HCT116 (cell line): Measurements from ENCODE around the gene HTN3. TPM values are rescaled to one million over a fixed set of nuclear protein-coding genes. Genes with fewer than 3 reads are reported as not detected.

Experiments
- ATAC-seq: fragments of 200-7000 bp; cut with Tn5 transposase; 2 replicates; pipeline ENCODE4 v1.9.1; 2020; ENCODE audit warnings: mild to moderate bottlenecking, moderate library complexity
- BruUV-seq: library from RNA; stranded (reverse); fragments of 400-500 nt; replicated peaks from 2 replicates; lab custom pipeline; 2021; lab: Mats Ljungman, UMichigan
- CTCF ChIA-PET: fragments of 300-600 bp; sonication (Branson Sonifier 250); formaldehyde crosslinking; loops from one replicate; lab custom pipeline; 2021; ENCODE audit warnings: antibody characterized with exemption; lab: Charles Lee
- POLR2A ChIA-PET: fragments of 300-600, 350-600 bp; sonication (Branson Sonifier 250); formaldehyde crosslinking; loops from one replicate; lab custom pipeline; 2021; ENCODE audit warnings: antibody characterized with exemption; lab: Charles Lee
- RAD21 ChIA-PET, 2 experiments: fragments of 300-600 bp; sonication (Branson Sonifier 250); formaldehyde crosslinking; loops; one replicate each; lab custom pipeline; 2023; ENCODE audit warnings: low total read pairs in 2 of 2; ENCODE audit not compliant: uncharacterized antibody in 2 of 2, unreplicated experiment in 2 of 2, low non-redundant PET in 1 of 2; lab: Charles Lee
- DNase-seq: peaks from one replicate; pipeline ENCODE4 v3.0.0-alpha.2; 2010; ENCODE audit warnings: low read depth, low spot score
- H2AFZ ChIP-seq: fragments of 200-600 bp; shearing (Covaris generic), sonication (generic); 2 replicates; pipeline ENCODE4 v1.6.1; 2017; ENCODE audit warnings: low read depth, mixed run types, mixed read lengths, antibody characterized with exemption, low read length; ENCODE audit not compliant: poor library complexity, severe bottlenecking
- H3K27ac ChIP-seq: 2 replicates; pipeline ENCODE4 v1.5.1; 2012; ENCODE audit warnings: low read depth, low read length
- H3K27me3 ChIP-seq: fragments of 200-600 bp; sonication (generic); 2 replicates; pipeline ENCODE4 v1.6.1; 2016; ENCODE audit warnings: mixed run types, low read length, mixed read lengths; ENCODE audit not compliant: insufficient read depth
- H3K36me3 ChIP-seq, 2 experiments: fragments of 200-500 bp in 1 of 2; fragments of 200-600 bp in 1 of 2; sonication (Bioruptor generic) in 1 of 2; sonication (generic) in 1 of 2; 2 replicates each; pipeline versions ENCODE4 v1.5.1 to v1.6.1; 2014 to 2016; ENCODE audit warnings: low read length in 2 of 2, inconsistent platforms in 1 of 2, mixed read lengths in 1 of 2, mixed run types in 1 of 2; ENCODE audit not compliant: insufficient read depth in 2 of 2, control insufficient read depth in 1 of 2
- H3K4me1 ChIP-seq, 2 experiments: fragments of 200-600 bp in 1 of 2; sonication (generic) in 1 of 2; 2 replicates each; pipeline versions ENCODE4 v1.5.1 to v1.6.1; 2012 to 2017; ENCODE audit warnings: low read length in 2 of 2, inconsistent platforms in 1 of 2, mild to moderate bottlenecking in 1 of 2, mixed read lengths in 1 of 2, mixed run types in 1 of 2, moderate library complexity in 1 of 2; ENCODE audit not compliant: insufficient read depth in 2 of 2, control insufficient read depth in 1 of 2
- H3K4me2 ChIP-seq: fragments of 200-600 bp; sonication (generic); 2 replicates; pipeline ENCODE4 v1.6.1; 2017; ENCODE audit warnings: mixed run types, low read length, mixed read lengths
- H3K4me3 ChIP-seq, 2 experiments: fragments of 200-600 bp in 1 of 2; sonication (generic) in 1 of 2; replicated peaks in 1 of 2; 2 replicates each; pipeline ENCODE4 v1.5.1; 2011 to 2016; ENCODE audit warnings: low read length in 2 of 2, control low read depth in 1 of 2, low read depth in 1 of 2, mild to moderate bottlenecking in 1 of 2, mixed read lengths in 1 of 2, mixed run types in 1 of 2
- H3K79me2 ChIP-seq: fragments of 200-600 bp; sonication (generic); 2 replicates; pipeline ENCODE4 v1.6.1; 2017; ENCODE audit warnings: mild to moderate bottlenecking, mixed run types, low read length, moderate library complexity, mixed read lengths; ENCODE audit not compliant: insufficient read depth
- H3K9ac ChIP-seq: fragments of 200-600 bp; sonication (generic); 2 replicates; pipeline ENCODE4 v1.6.1; 2016; ENCODE audit warnings: low read length, mixed read lengths
- H3K9me2 ChIP-seq: fragments of 200-600 bp; sonication (generic), shearing (Covaris generic); 2 replicates; pipeline ENCODE4 v1.6.1; 2017; ENCODE audit warnings: mixed run types, mild to moderate bottlenecking, moderate library complexity; ENCODE audit not compliant: insufficient read depth
- H3K9me3 ChIP-seq, 2 experiments: fragments of 200-500 bp in 1 of 2; fragments of 200-600 bp in 1 of 2; sonication (Bioruptor generic) in 1 of 2; sonication (generic) in 1 of 2; 2 replicates each; pipeline ENCODE4 v1.6.1; 2014 to 2017; ENCODE audit warnings: low read length in 2 of 2, mixed read lengths in 2 of 2, inconsistent platforms in 1 of 2, low read depth in 1 of 2, mild to moderate bottlenecking in 1 of 2, mixed run types in 1 of 2, moderate library complexity in 1 of 2; ENCODE audit not compliant: control insufficient read depth in 1 of 2, insufficient read depth in 1 of 2
- H4K20me1 ChIP-seq: fragments of 200-600 bp; sonication (generic), shearing (Covaris generic); 2 replicates; pipeline ENCODE4 v1.6.1; 2017; ENCODE audit warnings: mixed run types, mild to moderate bottlenecking, moderate library complexity; ENCODE audit not compliant: insufficient read depth
- CBX3 ChIP-seq: IDR thresholded peaks from 2 replicates; pipeline ENCODE4 v1.6.1; 2012; ENCODE audit warnings: low read depth
- CEBPB ChIP-seq: IDR thresholded peaks from 2 replicates; pipeline ENCODE4 v1.6.1; 2012; ENCODE audit warnings: low read depth
- CTCF ChIP-seq, 3 experiments: fragments of 200-600 bp in 1 of 3; sonication (generic) in 1 of 3; IDR thresholded peaks in 2 of 3; conservative IDR thresholded peaks in 1 of 3; 2 replicates each; pipeline ENCODE4 v1.5.1; 2012 to 2017; ENCODE audit warnings: low read depth in 2 of 3, low read length in 2 of 3, antibody characterized with exemption in 1 of 3, borderline replicate concordance in 1 of 3, control low read depth in 1 of 3, mild to moderate bottlenecking in 1 of 3, mixed read lengths in 1 of 3, mixed run types in 1 of 3, moderate library complexity in 1 of 3; ENCODE audit not compliant: insufficient read depth in 1 of 3
- ELF1 ChIP-seq: IDR thresholded peaks from 2 replicates; pipeline ENCODE4 v1.6.1; 2012; ENCODE audit warnings: low read depth, borderline replicate concordance
- EZH2 ChIP-seq: fragments of 200-600 bp; sonication (generic); IDR thresholded peaks from 2 replicates; pipeline ENCODE4 v1.6.1; 2017; ENCODE audit warnings: antibody characterized with exemption, mixed run types
- EZH2phosphoT487 ChIP-seq: fragments of 200-600 bp; IDR thresholded peaks from 2 replicates; pipeline ENCODE4 v1.6.1; 2018; ENCODE audit warnings: antibody characterized with exemption, borderline replicate concordance
- FOSL1 ChIP-seq: IDR thresholded peaks from 2 replicates; pipeline ENCODE4 v1.6.1; 2012; ENCODE audit warnings: low read depth
- JUND ChIP-seq: IDR thresholded peaks from 2 replicates; pipeline ENCODE4 v1.6.1; 2012
- MAX ChIP-seq: IDR thresholded peaks from 2 replicates; pipeline ENCODE4 v1.6.1; 2012
- POLR2A ChIP-seq: IDR thresholded peaks from 2 replicates; pipeline ENCODE4 v1.7.0; 2011; ENCODE audit warnings: borderline replicate concordance; ENCODE audit not compliant: insufficient read depth, insufficient read length; ENCODE audit errors: extremely low read depth
- POLR2AphosphoS5 ChIP-seq: IDR thresholded peaks from 2 replicates; pipeline ENCODE4 v1.6.1; 2011; ENCODE audit warnings: mild to moderate bottlenecking, low read depth, low read length, moderate library complexity
- RAD21 ChIP-seq: IDR thresholded peaks from 2 replicates; pipeline ENCODE4 v1.6.1; 2012; ENCODE audit warnings: low read depth, mild to moderate bottlenecking
- REST ChIP-seq: IDR thresholded peaks from 2 replicates; pipeline ENCODE4 v1.6.1; 2012; ENCODE audit warnings: low read depth
- SIN3A ChIP-seq: IDR thresholded peaks from 2 replicates; pipeline ENCODE4 v1.6.1; 2012; ENCODE audit warnings: low read depth
- SP1 ChIP-seq: IDR thresholded peaks from 2 replicates; pipeline ENCODE4 v1.6.1; 2012; ENCODE audit warnings: low read depth
- SRF ChIP-seq: IDR thresholded peaks from 2 replicates; pipeline ENCODE4 v1.6.1; 2012; ENCODE audit warnings: low read depth
- YY1 ChIP-seq: IDR thresholded peaks from 2 replicates; pipeline ENCODE4 v1.6.1; 2011; ENCODE audit warnings: low read length, low read depth, moderate library complexity, mild to moderate bottlenecking; ENCODE audit not compliant: insufficient replicate concordance; ENCODE audit errors: extremely low read depth
- ZBTB33 ChIP-seq: IDR thresholded peaks from 2 replicates; pipeline ENCODE4 v1.6.1; 2011; ENCODE audit warnings: mild to moderate bottlenecking, low read length, moderate library complexity; ENCODE audit not compliant: insufficient replicate concordance; ENCODE audit errors: extremely low read depth
- ZFX ChIP-seq: fragments of 450-650 bp; IDR thresholded peaks from 2 replicates; pipeline ENCODE4 v1.6.1; 2017
- ZNF274 ChIP-seq: fragments of 200-500 bp; sonication (Bioruptor generic); IDR thresholded peaks from 2 replicates; pipeline ENCODE4 v1.6.1; 2014; ENCODE audit warnings: mild to moderate bottlenecking, low read depth, low read length, inconsistent platforms
- intact Hi-C: fragments of 100-400 bp; cut with micrococcal nuclease; formaldehyde crosslinking; loops from 2 replicates; pipeline ENCODE4 v1.10.0; 2022
- total RNA-seq: library from RNA; stranded (reverse); gene quantifications from one replicate; pipeline ENCODE4 v1.2.1, GENCODE V29; 2021; ENCODE audit not compliant: unreplicated experiment

The HTN3 gene
- total RNA-seq, 1 experiment from 2014 or later: not detected

- ATAC-seq: no peak
- RAD21 ChIA-PET: interaction anchor here in 1 of 2 experiments (0.7 kb wide), 1 partner anchor 134 kb away, joined by 3 read pairs; no protein-coding TSS in a partner anchor
Measured at GRCh38 chr4:70059149-70059548, 30.9 kb downstream of the HTN3 start.

More at GRCh38 chr4:70059149-70059548, 30.9 kb downstream of the HTN3 start:
- no peak overlapping the region for H2AFZ ChIP-seq
- intact Hi-C loops: no loop called here
- TF ChIP-seq JUND (no peak), SIN3A (no peak), SP1 (no peak), POLR2AphosphoS5 (no peak), ZBTB33 (no peak), ELF1 (no peak), REST (no peak), YY1 (no peak), CBX3 (no peak), EZH2 (no peak), RAD21 (no peak), ZNF274 (no peak), CEBPB (no peak), FOSL1 (no peak), POLR2A (no peak), CTCF (IDR thresholded peaks at IDR 0.05 in 2 of 3, conservative IDR thresholded peaks at IDR 0.05 in 1 of 3; ENCODE audit: borderline replicate concordance in 1 of 3, insufficient read depth in 1 of 3, low read depth in 2 of 3, low read length in 2 of 3) (no peak), SRF (no peak), ZFX (no peak), EZH2phosphoT487 (no peak), MAX (no peak)
- no TSS peak for BruUV-seq
- CTCF ChIA-PET: no interaction called here
- no peaks in the 10 kb centered on the region for H3K9me3 ChIP-seq
- H3K4me2 ChIP-seq: no peak overlapping the region
- no peaks in the 10 kb centered on the region for H4K20me1 ChIP-seq
- no peaks in the 10 kb centered on the region for H3K9me2 ChIP-seq
- POLR2A ChIA-PET: no interaction called here
- no peaks in the 10 kb centered on the region for H3K79me2 ChIP-seq
- DNase-seq: no peak
- H3K27me3 ChIP-seq: no peaks in the 10 kb centered on the region
- no peak overlapping the region for H3K4me3 ChIP-seq
- H3K9ac ChIP-seq: no peak overlapping the region
- no peaks in the 10 kb centered on the region for H3K4me1 ChIP-seq
- H3K36me3 ChIP-seq: no peaks in the 10 kb centered on the region
- H3K27ac ChIP-seq: no peak overlapping the region
